Measurements from ENCODE around the gene TMIGD3.

TMIGD3 gene

GRCh38 chr1:111474521-111474920 lies 28.9 kb downstream of the TMIGD3 start:
- FAIRE-seq (no peak), DNase-seq (ENCODE audit: insufficient read length, low spot score) (no peak)
- TF ChIP-seq POLR2A (IDR thresholded peaks at IDR 0.05; ENCODE audit: low read depth, low read length): no peak

- FAIRE-seq: no peak
- no peak for TF ChIP-seq POLR2A (IDR thresholded peaks at IDR 0.05; ENCODE audit: low read depth, low read length)
- no peak for DNase-seq (ENCODE audit: insufficient read length, low spot score)
These were observed 29.3 kb downstream of the TMIGD3 start for GRCh38 chr1:111474106-111474505.

GRCh38 chr1:111471538-111471937 lies 31.9 kb downstream of the TMIGD3 start:
- TF ChIP-seq POLR2A (IDR thresholded peaks at IDR 0.05; ENCODE audit: low read depth, low read length): no peak
- DNase-seq (ENCODE audit: insufficient read length, low spot score) (no peak), FAIRE-seq (no peak)

DNA sequence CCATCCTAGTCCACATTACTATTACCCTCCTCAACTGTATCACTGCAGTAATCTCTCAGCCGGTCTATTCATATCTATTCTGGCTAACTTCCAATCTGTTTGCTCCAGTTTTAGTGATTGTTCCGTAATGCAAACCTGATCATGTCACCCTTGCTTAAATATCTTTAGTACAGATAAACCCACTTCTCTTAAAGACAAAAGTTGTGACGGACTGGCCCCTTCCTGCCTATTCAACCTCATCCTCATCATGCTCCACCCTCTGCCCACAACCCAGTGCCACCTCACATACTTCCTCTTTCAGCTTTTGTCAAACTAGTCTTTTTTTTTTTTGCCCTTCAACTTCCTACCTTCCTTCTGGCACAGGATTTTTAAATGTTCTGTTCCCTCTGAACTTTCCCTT lies 32.4 kb downstream of the TMIGD3 start:
- no peak for TF ChIP-seq POLR2A (IDR thresholded peaks at IDR 0.05; ENCODE audit: low read depth, low read length)
- DNase-seq (ENCODE audit: insufficient read length, low spot score): no peak
- no peak for FAIRE-seq

DNA sequence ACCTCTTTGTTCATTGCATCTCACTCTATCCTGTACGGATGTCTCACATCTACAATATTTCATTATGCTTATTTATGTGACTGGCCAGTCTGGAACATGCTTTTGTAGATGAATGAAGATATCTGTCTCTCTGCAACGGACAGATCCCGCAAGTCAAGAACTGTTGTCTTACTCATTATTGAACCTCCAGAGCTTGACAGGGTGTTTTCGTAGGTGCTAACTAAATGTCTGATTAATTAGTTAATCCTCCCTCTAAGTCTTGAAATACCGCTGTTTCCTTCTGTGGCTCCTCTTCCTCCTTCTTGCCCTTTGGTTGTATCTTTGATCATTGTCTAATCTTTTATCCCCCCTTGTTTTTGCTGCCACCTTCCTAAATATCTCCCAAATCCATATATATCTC lies 32.8 kb downstream of the TMIGD3 start:
- no peak for DNase-seq (ENCODE audit: insufficient read length, low spot score)
- TF ChIP-seq POLR2A (IDR thresholded peaks at IDR 0.05; ENCODE audit: low read depth, low read length): no peak
- FAIRE-seq: no peak

- FAIRE-seq (no peak), DNase-seq (ENCODE audit: insufficient read length, low spot score) (no peak)
- TF ChIP-seq POLR2A (IDR thresholded peaks at IDR 0.05; ENCODE audit: low read depth, low read length): no peak
These were observed 33.9 kb downstream of the TMIGD3 start for GRCh38 chr1:111469539-111469938.

GRCh38 chr1:111468717-111469100 lies 34.7 kb downstream of the TMIGD3 start:
- no peak for TF ChIP-seq POLR2A (IDR thresholded peaks at IDR 0.05; ENCODE audit: low read depth, low read length)
- FAIRE-seq (no peak), DNase-seq (ENCODE audit: insufficient read length, low spot score) (no peak)

DNA sequence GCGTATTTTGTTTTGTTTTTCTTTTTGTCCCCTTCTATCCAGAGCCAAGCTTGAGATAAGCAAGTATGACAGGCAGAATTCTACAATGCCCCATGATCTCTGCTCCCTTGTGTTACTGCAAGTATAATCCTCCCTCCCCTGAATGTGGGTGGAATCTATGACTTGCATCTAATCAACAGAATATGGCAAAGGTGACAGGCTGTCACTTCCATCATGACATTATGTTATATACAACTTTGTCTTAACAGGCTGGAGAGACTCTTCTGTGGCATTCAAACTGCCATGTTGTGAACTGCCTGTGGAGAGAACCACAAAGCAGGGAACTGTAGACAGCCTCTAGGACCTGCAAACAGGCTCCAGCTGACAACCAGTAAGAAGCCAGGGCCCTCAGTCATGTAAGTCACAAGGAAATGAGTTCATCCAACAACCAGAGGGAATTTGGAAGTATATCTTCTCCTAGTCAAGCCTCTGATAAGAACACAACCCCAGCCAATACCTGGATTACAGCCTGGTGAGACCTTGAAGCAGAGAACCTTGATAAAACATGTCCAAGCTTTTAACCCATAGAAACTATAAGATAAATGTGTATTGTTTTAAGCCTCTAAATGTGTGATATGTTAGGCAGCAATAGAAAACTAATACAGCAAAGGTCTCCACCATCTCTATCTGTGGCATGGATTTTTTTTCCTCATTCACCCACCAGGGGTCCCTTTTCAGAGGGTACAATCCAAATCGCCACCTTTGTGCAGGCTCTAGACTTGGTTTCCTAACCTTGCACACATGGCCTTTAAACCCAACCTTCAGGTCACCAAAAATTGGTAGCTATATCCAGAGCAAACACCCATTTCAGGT lies 35.3 kb downstream of the TMIGD3 start:
- FAIRE-seq (no peak), DNase-seq (ENCODE audit: insufficient read length, low spot score) (no peak)
- no peak for TF ChIP-seq POLR2A (IDR thresholded peaks at IDR 0.05; ENCODE audit: low read depth, low read length)

DNA sequence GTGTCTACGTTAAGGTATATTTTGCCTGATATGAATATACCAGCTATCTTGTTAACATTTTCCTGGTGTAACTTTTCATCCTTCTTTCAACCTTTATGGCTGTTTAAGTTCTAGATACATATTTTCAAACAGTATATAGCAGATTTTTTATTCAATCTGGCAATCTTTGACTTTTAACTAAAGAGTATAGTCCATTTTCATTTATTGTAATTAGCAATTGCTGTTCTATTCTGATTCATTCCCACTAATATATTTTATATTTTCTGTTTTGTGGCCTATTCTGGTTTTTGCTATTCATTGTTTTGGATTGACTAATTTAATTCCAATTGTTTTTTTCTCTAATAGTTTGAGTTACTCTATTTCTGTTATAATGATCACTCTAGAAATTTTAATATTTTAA lies 37.0 kb downstream of the TMIGD3 start:
- DNase-seq (ENCODE audit: insufficient read length, low spot score) (no peak), FAIRE-seq (no peak)
- TF ChIP-seq POLR2A (IDR thresholded peaks at IDR 0.05; ENCODE audit: low read depth, low read length): no peak

DNA sequence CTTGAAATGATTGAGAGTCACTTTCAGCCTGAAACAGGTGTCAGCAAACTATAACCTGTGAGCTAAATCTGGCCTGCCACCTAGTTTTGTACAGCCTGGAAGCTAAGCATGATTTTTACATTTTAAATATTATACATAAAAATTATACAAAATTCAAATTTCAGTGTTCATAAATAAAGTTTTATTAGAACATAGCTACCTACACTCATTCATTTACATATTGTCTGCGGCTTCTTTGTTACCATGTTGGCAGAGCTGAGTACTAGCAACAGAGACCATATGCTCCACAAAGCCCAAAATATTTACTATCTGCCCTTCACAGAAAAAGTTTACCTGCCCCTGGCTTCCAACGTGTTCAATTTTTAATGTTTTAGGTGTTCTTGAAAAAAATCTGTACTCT lies 37.7 kb downstream of the TMIGD3 start:
- no peak for DNase-seq (ENCODE audit: insufficient read length, low spot score)
- TF ChIP-seq POLR2A (IDR thresholded peaks at IDR 0.05; ENCODE audit: low read depth, low read length): no peak
- no peak for FAIRE-seq

DNA sequence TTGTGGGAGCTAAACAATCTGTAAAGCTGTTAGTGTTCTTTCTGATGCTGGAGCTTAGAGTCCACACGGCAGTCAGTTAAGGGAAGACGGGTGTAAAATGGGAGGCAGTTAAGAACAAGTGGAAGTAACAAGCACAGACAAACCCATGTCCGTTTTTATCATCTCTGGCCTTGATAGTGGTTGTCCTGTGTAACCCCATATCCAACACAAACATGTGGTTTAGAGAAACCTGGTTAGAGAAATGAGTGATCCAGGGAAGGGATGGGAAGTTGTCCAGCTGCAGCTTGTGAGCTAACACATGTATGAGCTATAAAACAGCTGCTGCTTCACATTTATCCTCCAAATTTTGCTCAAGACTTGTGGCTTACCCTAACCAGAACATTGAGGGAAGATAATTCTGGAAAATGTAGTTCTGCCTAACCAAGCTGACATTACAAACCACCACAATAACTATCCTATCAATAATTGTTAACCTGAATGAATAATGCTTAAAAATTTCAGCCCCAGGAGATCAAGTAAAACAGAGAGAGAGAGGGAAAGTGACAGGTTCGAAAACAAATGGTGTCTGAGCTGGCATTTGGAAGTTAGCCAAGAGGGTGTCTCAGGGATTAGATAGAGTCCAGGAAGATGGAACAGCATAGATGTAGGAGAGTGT lies 40.3 kb downstream of the TMIGD3 start:
- no peak for TF ChIP-seq POLR2A (IDR thresholded peaks at IDR 0.05; ENCODE audit: low read depth, low read length)
- FAIRE-seq (peak; percentile 97), DNase-seq (ENCODE audit: insufficient read length, low spot score) (peak; percentile 27)

DNA sequence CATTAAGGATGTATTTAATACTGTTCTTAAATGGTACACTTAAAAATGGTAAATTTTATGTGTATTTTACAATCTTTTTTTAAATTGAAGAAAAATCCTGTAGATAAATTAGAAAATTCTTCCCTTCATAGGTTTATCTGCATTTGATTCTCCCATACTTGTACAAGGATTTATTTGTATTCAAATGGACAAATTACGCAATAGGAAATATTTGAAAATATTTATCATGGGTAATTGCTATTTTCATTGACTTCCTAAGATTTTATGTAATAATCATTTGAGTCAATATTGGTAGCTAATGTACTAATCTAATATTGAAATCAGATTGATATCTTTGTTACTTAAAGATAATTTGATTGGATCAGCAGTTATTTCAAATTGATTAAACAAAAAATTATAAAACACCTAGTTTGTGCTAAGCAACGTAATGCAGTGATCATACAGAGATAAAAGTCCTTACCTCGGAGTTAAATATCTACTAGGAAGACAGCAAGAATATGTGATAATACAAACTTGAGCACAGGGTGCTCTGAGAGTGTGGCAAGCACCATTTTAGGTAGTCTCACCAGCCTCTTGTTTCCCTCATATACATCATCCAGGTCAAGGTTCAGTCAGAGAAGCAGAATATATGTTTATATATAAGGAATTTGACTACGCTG lies 40.9 kb downstream of the TMIGD3 start:
- DNase-seq (ENCODE audit: insufficient read length, low spot score) (no peak), FAIRE-seq (no peak)
- TF ChIP-seq POLR2A (IDR thresholded peaks at IDR 0.05; ENCODE audit: low read depth, low read length): no peak

- FAIRE-seq (no peak), DNase-seq (ENCODE audit: insufficient read length, low spot score) (no peak)
- TF ChIP-seq POLR2A (IDR thresholded peaks at IDR 0.05; ENCODE audit: low read depth, low read length): no peak
These were observed 41.7 kb downstream of the TMIGD3 start for GRCh38 chr1:111461765-111462164.

GRCh38 chr1:111455642-111456031 lies 47.8 kb downstream of the TMIGD3 start:
- no peak for DNase-seq (ENCODE audit: insufficient read length, low spot score)
- FAIRE-seq: no peak
- no peak for TF ChIP-seq POLR2A (IDR thresholded peaks at IDR 0.05; ENCODE audit: low read depth, low read length)

Data from H54 (cell line).